Keratinocyte (primary cell): ENCODE results near the gene MUC13. TPM values are rescaled to one million over a fixed set of nuclear protein-coding genes. Genes with fewer than 3 reads are reported as not detected.

ENCODE experiments used
- DNase-seq: peaks from one replicate; pipeline ENCODE4 v3.0.0-alpha.2; 2011; ENCODE audit warnings: low read depth, missing footprints, low spot score
- FAIRE-seq: peaks from 2 replicates; lab custom pipeline; 2011; peaks lifted over from hg19 to GRCh38; lab: Jason Lieb, UNC
- H2AFZ ChIP-seq: 2 replicates; pipeline ENCODE4 v1.6.0; 2012; ENCODE audit warnings: low read length, control low read depth, inconsistent platforms; ENCODE audit not compliant: control insufficient read depth
- H3K27ac ChIP-seq: 2 replicates; pipeline ENCODE4 v1.5.1; 2011; ENCODE audit warnings: low read length; ENCODE audit not compliant: control insufficient read depth, insufficient read depth
- H3K27me3 ChIP-seq: 3 replicates; pipeline ENCODE4 v1.6.0; 2011; ENCODE audit warnings: low read length; ENCODE audit not compliant: control insufficient read depth, insufficient read depth; ENCODE audit errors: extremely low read depth
- H3K36me3 ChIP-seq, 2 experiments: 2 replicates in 1 of 2; 3 replicates in 1 of 2; pipeline ENCODE4 v1.5.1; 2011; ENCODE audit warnings: low read length in 2 of 2, mild to moderate bottlenecking in 1 of 2; ENCODE audit not compliant: control insufficient read depth in 2 of 2, insufficient read depth in 2 of 2; ENCODE audit errors: extremely low read depth in 1 of 2
- H3K4me1 ChIP-seq: 3 replicates; pipeline ENCODE4 v1.5.1; 2011; ENCODE audit warnings: low read length; ENCODE audit not compliant: control insufficient read depth, insufficient read depth; ENCODE audit errors: extremely low read depth
- H3K4me2 ChIP-seq: 3 replicates; pipeline ENCODE4 v1.6.0; 2011; ENCODE audit warnings: low read depth, low read length; ENCODE audit not compliant: control insufficient read depth, insufficient read depth; ENCODE audit errors: extremely low read depth
- H3K4me3 ChIP-seq, 3 experiments: fragments of 200-600 bp in 1 of 3; sonication (generic) in 1 of 3; 2 replicates in 2 of 3; 3 replicates in 1 of 3; pipeline ENCODE4 v1.5.1; 2011 to 2016; ENCODE audit warnings: low read length in 3 of 3, mild to moderate bottlenecking in 3 of 3, control low read depth in 2 of 3, inconsistent platforms in 1 of 3, low read depth in 1 of 3, mixed read lengths in 1 of 3, mixed run types in 1 of 3, moderate library complexity in 1 of 3; ENCODE audit not compliant: control insufficient read depth in 2 of 3, insufficient read depth in 2 of 3; ENCODE audit errors: extremely low read depth in 1 of 3
- H3K79me2 ChIP-seq: 2 replicates; pipeline ENCODE4 v1.6.0; 2012; ENCODE audit warnings: low read length; ENCODE audit not compliant: control insufficient read depth, insufficient read depth
- H3K9ac ChIP-seq: 3 replicates; pipeline ENCODE4 v1.6.0; 2011; ENCODE audit warnings: low read length; ENCODE audit not compliant: control insufficient read depth, insufficient read depth; ENCODE audit errors: extremely low read depth
- H3K9me1 ChIP-seq: 3 replicates; pipeline ENCODE4 v1.6.0; 2011; ENCODE audit warnings: low read length; ENCODE audit not compliant: control insufficient read depth, insufficient read depth; ENCODE audit errors: extremely low read depth
- H3K9me3 ChIP-seq: 2 replicates; pipeline ENCODE4 v1.5.1; 2012; ENCODE audit warnings: low read depth, low read length; ENCODE audit not compliant: control insufficient read depth
- H4K20me1 ChIP-seq: 3 replicates; pipeline ENCODE4 v1.6.0; 2011; ENCODE audit warnings: low read length; ENCODE audit not compliant: control insufficient read depth, insufficient read depth; ENCODE audit errors: extremely low read depth
- CTCF ChIP-seq, 3 experiments: IDR thresholded peaks in 1 of 3; conservative IDR thresholded peaks in 1 of 3; optimal IDR thresholded peaks in 1 of 3; 2 replicates in 2 of 3; 3 replicates in 1 of 3; pipeline versions ENCODE3 to v1.5.1; 2011; ENCODE audit warnings: low read length in 3 of 3, mild to moderate bottlenecking in 3 of 3, moderate library complexity in 2 of 3, control low read depth in 1 of 3, inconsistent platforms in 1 of 3; ENCODE audit not compliant: insufficient read depth in 2 of 3; ENCODE audit errors: extremely low read depth in 1 of 3
- EZH2 ChIP-seq: IDR thresholded peaks from one replicate; pipeline ENCODE4 v1.6.1; 2012; ENCODE audit warnings: inconsistent platforms, mild to moderate bottlenecking, low read length, moderate library complexity
- dilution Hi-C: fragments of 300-500 bp; cut with MboI; formaldehyde crosslinking; loops from one replicate; pipeline ENCODE4 v1.7.0; 2020; ENCODE audit warnings: low sequenced_read_pairs; ENCODE audit not compliant: extremely low pct_ligation_motif_present
- polyA plus RNA-seq, 5 experiments: library from polyadenylated mRNA; depleted of rRNA in 3 of 5; stranded (reverse) in 3 of 5; stranded (forward) in 1 of 5; unstranded in 1 of 5; fragments of >200 nt; gene quantifications; 1 replicate in 1 of 5; 2 replicates in 3 of 5; 3 replicates in 1 of 5; pipeline versions ENCODE4 v1.2.1 to v1.2.3, GENCODE V29; 2011 to 2012; ENCODE audit warnings: missing spikeins in 2 of 5, low read depth in 1 of 5, low replicate concordance in 1 of 5

MUC13 gene
- polyA plus RNA-seq, 1 donor (not counting 4 experiments of a cell fraction or from before 2014, with no cell fraction given): not detected

GRCh38 chr3:124879337-124879680 is 55.2 kb downstream of the MUC13 start:
- dilution Hi-C loops: no loop called here
- Histone ChIP-seq H3K27ac (peak overlapping the region; percentile 73), H3K27me3 (no peaks in the 10 kb centered on the region), H3K9me3 (no peaks in the 10 kb centered on the region), H3K4me1 (peaks cover 66% of the 10 kb centered on the region), H4K20me1 (no peaks in the 10 kb centered on the region), H3K36me3 (peaks cover 0 to 12% of the 10 kb centered on the region in 2 experiments), H3K9ac (no peak overlapping the region), H3K79me2 (peaks cover 73% of the 10 kb centered on the region), H2AFZ (no peak overlapping the region), H3K4me2 (peak overlapping the region; percentile 72), H3K9me1 (no peaks in the 10 kb centered on the region), H3K4me3 (peak overlapping the region in 1 of 3 experiments; percentile 0)
- TF ChIP-seq EZH2: no peak
- no peak for TF ChIP-seq CTCF (optimal IDR thresholded peaks at IDR 0.05 in 1 of 3, IDR thresholded peaks at IDR 0.05 in 1 of 3, conservative IDR thresholded peaks at IDR 0.05 in 1 of 3; ENCODE audit: extremely low read depth in 1 of 3, insufficient read depth in 2 of 3, low read length in 3 of 3)
- peak; percentile 17 for FAIRE-seq
- DNase-seq: no peak

- H3K9me3 ChIP-seq: no peaks in the 10 kb centered on the region
- dilution Hi-C loops: no loop called here
- peak overlapping the region in 2 of 3 experiments; percentile 0 to 48 for H3K4me3 ChIP-seq
- peaks cover 72% of the 10 kb centered on the region for H3K79me2 ChIP-seq
- DNase-seq: peak; percentile 72
- peaks cover 61% of the 10 kb centered on the region for H3K4me1 ChIP-seq
- TF ChIP-seq EZH2: no peak
- TF ChIP-seq CTCF (optimal IDR thresholded peaks at IDR 0.05 in 1 of 3, IDR thresholded peaks at IDR 0.05 in 1 of 3, conservative IDR thresholded peaks at IDR 0.05 in 1 of 3; ENCODE audit: extremely low read depth in 1 of 3, insufficient read depth in 2 of 3, low read length in 3 of 3): no peak
- no peaks in the 10 kb centered on the region for H4K20me1 ChIP-seq
- peak overlapping the region; percentile 73 for H3K27ac ChIP-seq
- FAIRE-seq: peak; percentile 83
- H3K9ac ChIP-seq: peak overlapping the region; percentile 16
- no peaks in the 10 kb centered on the region for H3K9me1 ChIP-seq
- H3K27me3 ChIP-seq: no peaks in the 10 kb centered on the region
- H3K36me3 ChIP-seq: peaks cover 0 to 12% of the 10 kb centered on the region in 2 experiments
- no peak overlapping the region for H2AFZ ChIP-seq
- peak overlapping the region; percentile 72 for H3K4me2 ChIP-seq
Measured at GRCh38 chr3:124878561-124879336, 55.8 kb downstream of the MUC13 start.
